OCI-LY3 (cell line): ENCODE data around the gene FYB1.

Experiments
- H2AFZ ChIP-seq: fragments of 200-600, 300-600 bp; shearing (Covaris generic); 2 replicates; pipeline ENCODE4 v1.6.0; 2014; ENCODE audit warnings: antibody characterized with exemption, low read depth, low read length
- H3K27ac ChIP-seq: fragments of 200-600, 300-600 bp; sonication (generic); 2 replicates; pipeline ENCODE4 v1.5.1; 2014; ENCODE audit warnings: mild to moderate bottlenecking, low read length, moderate library complexity, mixed read lengths
- H3K27me3 ChIP-seq: fragments of 200-600, 300-600 bp; sonication (generic); 2 replicates; pipeline ENCODE4 v1.6.1; 2014; ENCODE audit warnings: low read depth, low read length, mixed read lengths
- H3K36me3 ChIP-seq: fragments of 200-600, 300-600 bp; sonication (generic); replicated peaks from 2 replicates; pipeline ENCODE3; 2014; ENCODE audit warnings: low read depth, low read length, mixed read lengths
- H3K4me1 ChIP-seq: fragments of 300-600, 200-600 bp; sonication (generic); 2 replicates; pipeline ENCODE4 v1.6.1; 2014; ENCODE audit warnings: low read length, mixed read lengths
- H3K4me2 ChIP-seq: fragments of 200-600, 300-600 bp; sonication (generic); 2 replicates; pipeline ENCODE4 v1.6.1; 2014; ENCODE audit warnings: low read length, mixed read lengths
- H3K4me3 ChIP-seq: fragments of 300-600, 200-600 bp; sonication (generic); 2 replicates; pipeline ENCODE4 v1.5.1; 2014; ENCODE audit warnings: antibody characterized with exemption, mild to moderate bottlenecking, low read length, moderate library complexity
- H3K79me2 ChIP-seq: fragments of 300-600, 200-600 bp; shearing (Covaris generic); 2 replicates; pipeline ENCODE4 v1.6.1; 2014; ENCODE audit warnings: mild to moderate bottlenecking, low read length, mixed read lengths
- H3K9ac ChIP-seq: fragments of 300-600, 200-600 bp; shearing (Covaris generic); 2 replicates; pipeline ENCODE4 v1.6.0; 2014; ENCODE audit warnings: mild to moderate bottlenecking, low read length, moderate library complexity
- H3K9me3 ChIP-seq: fragments of 200-600, 300-600 bp; shearing (Covaris generic); 2 replicates; pipeline ENCODE4 v1.6.1; 2014; ENCODE audit warnings: low read length, mixed read lengths; ENCODE audit not compliant: insufficient read depth
- H4K20me1 ChIP-seq: fragments of 200-600, 300-600 bp; sonication (generic); 2 replicates; pipeline ENCODE4 v1.6.1; 2016; ENCODE audit warnings: low read length, mixed read lengths; ENCODE audit not compliant: insufficient read depth
- EZH2phosphoT487 ChIP-seq: fragments of 200-600 bp; shearing (Covaris generic); IDR thresholded peaks from 2 replicates; pipeline ENCODE4 v1.6.1; 2018; ENCODE audit warnings: antibody characterized with exemption, mixed run types, low read depth
- TF ChIP-seq, protein P1 (sequence below): fragments of 200-600, 300-600 bp; sonication (generic); IDR thresholded peaks from 2 replicates; pipeline ENCODE4 v1.5.1; 2014; ENCODE audit warnings: antibody characterized with exemption, low read length, low read depth

Gene FYB1

DNA sequence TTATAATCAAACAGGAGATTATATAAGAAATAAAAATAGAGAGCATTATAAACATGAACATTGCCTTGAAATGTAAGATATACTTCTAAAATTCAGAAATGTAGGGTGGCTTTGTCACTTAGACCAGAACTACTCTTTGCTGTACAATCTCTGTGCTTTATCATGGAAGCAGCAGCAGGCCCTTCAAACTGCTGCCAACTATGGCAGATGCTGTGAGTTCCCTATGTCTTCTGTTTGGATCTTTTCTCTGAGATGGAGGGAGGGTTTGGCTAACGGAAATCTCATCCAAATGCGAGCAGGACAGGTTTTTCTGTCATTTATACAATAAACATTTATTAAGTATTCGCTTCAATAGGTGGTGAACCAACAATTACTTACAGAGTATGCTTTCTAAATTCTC is 110.4 kb downstream of the FYB1 start:
- H3K27me3 ChIP-seq = no peaks in the 10 kb centered on the region
- no peak overlapping the region for H3K4me2 ChIP-seq
- no peaks in the 10 kb centered on the region for H3K36me3 ChIP-seq
- H3K4me1 ChIP-seq = peaks cover 9% of the 10 kb centered on the region
- no peaks in the 10 kb centered on the region for H3K79me2 ChIP-seq
- H2AFZ ChIP-seq = no peak overlapping the region
- no peak for TF ChIP-seq EZH2phosphoT487
- TF ChIP-seq, protein P1, sequence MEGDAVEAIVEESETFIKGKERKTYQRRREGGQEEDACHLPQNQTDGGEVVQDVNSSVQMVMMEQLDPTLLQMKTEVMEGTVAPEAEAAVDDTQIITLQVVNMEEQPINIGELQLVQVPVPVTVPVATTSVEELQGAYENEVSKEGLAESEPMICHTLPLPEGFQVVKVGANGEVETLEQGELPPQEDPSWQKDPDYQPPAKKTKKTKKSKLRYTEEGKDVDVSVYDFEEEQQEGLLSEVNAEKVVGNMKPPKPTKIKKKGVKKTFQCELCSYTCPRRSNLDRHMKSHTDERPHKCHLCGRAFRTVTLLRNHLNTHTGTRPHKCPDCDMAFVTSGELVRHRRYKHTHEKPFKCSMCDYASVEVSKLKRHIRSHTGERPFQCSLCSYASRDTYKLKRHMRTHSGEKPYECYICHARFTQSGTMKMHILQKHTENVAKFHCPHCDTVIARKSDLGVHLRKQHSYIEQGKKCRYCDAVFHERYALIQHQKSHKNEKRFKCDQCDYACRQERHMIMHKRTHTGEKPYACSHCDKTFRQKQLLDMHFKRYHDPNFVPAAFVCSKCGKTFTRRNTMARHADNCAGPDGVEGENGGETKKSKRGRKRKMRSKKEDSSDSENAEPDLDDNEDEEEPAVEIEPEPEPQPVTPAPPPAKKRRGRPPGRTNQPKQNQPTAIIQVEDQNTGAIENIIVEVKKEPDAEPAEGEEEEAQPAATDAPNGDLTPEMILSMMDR = no peak
- H3K4me3 ChIP-seq = no peak overlapping the region
- H3K27ac ChIP-seq = no peak overlapping the region
- H3K9ac ChIP-seq = no peak overlapping the region
- no peaks in the 10 kb centered on the region for H4K20me1 ChIP-seq
- H3K9me3 ChIP-seq = no peaks in the 10 kb centered on the region

DNA sequence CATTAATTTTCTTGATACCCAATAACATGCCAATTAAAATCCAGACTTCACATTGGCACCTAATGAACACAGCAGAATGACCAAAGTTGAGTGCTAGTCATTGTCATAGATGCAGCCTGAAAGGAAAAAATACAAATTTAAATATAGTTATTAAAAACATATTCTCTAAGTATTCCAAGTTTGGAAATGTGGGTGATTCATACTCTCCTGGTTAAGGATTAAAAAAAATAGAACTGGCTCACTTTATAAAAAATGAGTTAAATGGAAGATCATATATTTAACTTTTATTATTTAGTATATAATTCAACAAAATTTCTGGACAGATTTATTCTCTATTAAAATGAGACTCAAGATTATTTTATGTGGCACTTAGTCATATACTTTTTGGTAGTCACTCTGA is 112.0 kb downstream of the FYB1 start:
- Histone ChIP-seq H3K27me3 (no peaks in the 10 kb centered on the region), H4K20me1 (no peaks in the 10 kb centered on the region), H3K36me3 (no peaks in the 10 kb centered on the region), H3K79me2 (no peaks in the 10 kb centered on the region), H3K4me2 (no peak overlapping the region), H3K4me3 (no peak overlapping the region), H3K9me3 (no peaks in the 10 kb centered on the region), H3K27ac (no peak overlapping the region), H2AFZ (no peak overlapping the region), H3K4me1 (peaks cover 9% of the 10 kb centered on the region), H3K9ac (no peak overlapping the region)
- TF ChIP-seq EZH2phosphoT487 = no peak
- TF ChIP-seq, protein P1 = no peak

DNA sequence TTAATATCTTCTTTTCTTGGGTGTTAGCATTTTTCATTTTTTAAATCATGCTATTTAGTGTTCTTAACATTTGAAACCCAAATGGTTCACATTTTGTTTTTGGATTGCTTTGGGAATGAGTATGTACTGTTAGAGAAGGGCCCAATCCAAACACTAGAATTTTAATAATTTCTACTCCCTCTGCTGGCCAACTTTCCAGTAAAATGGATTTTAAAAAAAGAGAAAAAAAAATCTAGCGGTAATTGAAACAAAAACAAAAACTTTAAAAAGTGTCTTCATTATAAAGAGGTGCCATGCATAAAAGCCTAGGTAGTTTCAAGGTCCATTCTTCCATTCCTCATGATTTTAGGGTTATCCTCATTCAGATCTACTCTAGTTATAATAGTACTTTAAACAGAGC is 113.0 kb downstream of the FYB1 start:
- Histone ChIP-seq H3K9ac (no peak overlapping the region), H3K27ac (no peak overlapping the region), H4K20me1 (no peaks in the 10 kb centered on the region), H3K79me2 (no peaks in the 10 kb centered on the region), H3K27me3 (no peaks in the 10 kb centered on the region), H3K4me2 (peak overlapping the region; percentile 16; the same call in 1 of the 2 replicates), H3K4me1 (peaks cover 9% of the 10 kb centered on the region), H3K4me3 (no peak overlapping the region; the same call in 1 of the 2 replicates), H3K9me3 (no peaks in the 10 kb centered on the region), H2AFZ (no peak overlapping the region), H3K36me3 (no peaks in the 10 kb centered on the region)
- TF ChIP-seq EZH2phosphoT487 = no peak
- TF ChIP-seq, protein P1 = peak; percentile 29

DNA sequence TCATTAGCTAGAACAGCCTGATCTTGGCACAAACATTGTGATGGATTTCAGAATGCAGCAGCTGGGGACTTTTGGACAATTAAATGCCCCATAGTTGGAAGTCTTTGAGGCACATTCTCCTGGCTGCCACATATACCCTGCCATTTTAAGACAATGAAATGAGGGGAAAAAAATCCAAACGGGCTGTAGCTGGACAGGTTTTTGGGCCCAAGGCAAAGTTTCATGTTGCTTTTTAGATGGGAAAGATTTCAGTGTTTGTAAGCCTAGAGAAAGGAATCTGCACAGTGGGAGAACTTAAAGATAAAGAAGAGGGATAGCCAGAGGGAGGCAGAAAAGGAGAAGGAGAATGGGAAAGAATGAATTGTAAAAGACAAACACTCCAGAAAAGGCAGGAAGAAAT is 115.1 kb downstream of the FYB1 start:
- H3K27ac ChIP-seq = no peak overlapping the region
- no peak overlapping the region for H3K9ac ChIP-seq
- no peak overlapping the region for H2AFZ ChIP-seq
- no peaks in the 10 kb centered on the region for H3K36me3 ChIP-seq
- H3K4me2 ChIP-seq = no peak overlapping the region
- no peaks in the 10 kb centered on the region for H3K9me3 ChIP-seq
- TF ChIP-seq EZH2phosphoT487 = no peak
- TF ChIP-seq, protein P1 = no peak
- no peaks in the 10 kb centered on the region for H3K79me2 ChIP-seq
- H3K27me3 ChIP-seq = no peaks in the 10 kb centered on the region
- H3K4me3 ChIP-seq = no peak overlapping the region
- H4K20me1 ChIP-seq = no peaks in the 10 kb centered on the region
- H3K4me1 ChIP-seq = peaks cover 9% of the 10 kb centered on the region
